ENCODE measurements around the gene FAHD1. TPM values are rescaled to one million over a fixed set of nuclear protein-coding genes. Genes with fewer than 3 reads are reported as not detected.

FAHD1 gene
- polyA plus RNA-seq, 1 donor from 2014 or later: 73.5 TPM

DNA sequence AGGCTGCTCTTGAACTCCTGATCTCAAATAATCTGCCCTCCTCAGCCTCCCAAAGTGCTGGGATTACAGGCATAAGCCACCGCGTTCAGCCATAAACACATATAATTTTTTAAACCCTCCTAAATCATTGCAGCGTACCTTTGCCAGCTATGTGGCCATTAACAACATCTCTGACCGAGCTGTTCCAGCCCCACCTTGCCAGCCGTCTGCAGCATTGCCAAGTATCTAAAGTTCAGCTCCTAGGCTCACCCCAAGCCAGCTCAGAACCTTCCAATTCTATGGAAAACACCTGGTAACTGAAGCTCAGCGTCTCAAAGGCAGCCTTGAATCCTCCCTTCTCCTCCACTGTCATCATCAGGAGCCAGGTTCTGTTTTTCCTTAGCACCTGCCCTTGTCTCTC is 50.1 kb downstream of the FAHD1 start:
- Histone ChIP-seq H4K20me1 (ENCODE audit: insufficient read depth) (no peaks in the 10 kb centered on the region), H3F3A (ENCODE audit: insufficient read depth, low read length, poor library complexity, severe bottlenecking) (no peaks in the 10 kb centered on the region), H3K79me2 (replicated peaks; ENCODE audit: insufficient read depth, low read length) (no peaks in the 10 kb centered on the region), H2AFZ (ENCODE audit: low read depth, low read length) (no peak overlapping the region), H3K4me2 (ENCODE audit: low read length) (no peak overlapping the region), H3K9me2 (ENCODE audit: insufficient read depth, low read length) (no peaks in the 10 kb centered on the region), H3K4me3 (ENCODE audit: low read length) (no peak overlapping the region), H3K27ac (ENCODE audit: low read length) (no peak overlapping the region), H3K27me3 (ENCODE audit: insufficient read depth, low read depth, low read length) (peaks cover 18% of the 10 kb centered on the region), H3K9me3 (ENCODE audit: low read length) (no peaks in the 10 kb centered on the region), H3K36me3 (ENCODE audit: insufficient read depth, low read length) (no peaks in the 10 kb centered on the region), H3K9ac (ENCODE audit: low read length) (peak overlapping the region; percentile 7)
- TF ChIP-seq EP300 (conservative IDR thresholded peaks at IDR 0.05; ENCODE audit: poor library complexity, severe bottlenecking) (no peak), MXI1 (conservative IDR thresholded peaks at IDR 0.05; ENCODE audit: poor library complexity, severe bottlenecking) (no peak), RAD21 (conservative IDR thresholded peaks at IDR 0.05) (no peak), POLR2AphosphoS5 (IDR thresholded peaks at IDR 0.05) (no peak), EZH2 (IDR thresholded peaks at IDR 0.05; ENCODE audit: borderline replicate concordance, insufficient read depth, low read length, poor library complexity, severe bottlenecking) (no peak), TAF1 (IDR thresholded peaks at IDR 0.05; ENCODE audit: low read depth) (no peak), SMC3 (conservative IDR thresholded peaks at IDR 0.05; ENCODE audit: poor library complexity) (no peak)
- TF ChIP-seq, protein P1, sequence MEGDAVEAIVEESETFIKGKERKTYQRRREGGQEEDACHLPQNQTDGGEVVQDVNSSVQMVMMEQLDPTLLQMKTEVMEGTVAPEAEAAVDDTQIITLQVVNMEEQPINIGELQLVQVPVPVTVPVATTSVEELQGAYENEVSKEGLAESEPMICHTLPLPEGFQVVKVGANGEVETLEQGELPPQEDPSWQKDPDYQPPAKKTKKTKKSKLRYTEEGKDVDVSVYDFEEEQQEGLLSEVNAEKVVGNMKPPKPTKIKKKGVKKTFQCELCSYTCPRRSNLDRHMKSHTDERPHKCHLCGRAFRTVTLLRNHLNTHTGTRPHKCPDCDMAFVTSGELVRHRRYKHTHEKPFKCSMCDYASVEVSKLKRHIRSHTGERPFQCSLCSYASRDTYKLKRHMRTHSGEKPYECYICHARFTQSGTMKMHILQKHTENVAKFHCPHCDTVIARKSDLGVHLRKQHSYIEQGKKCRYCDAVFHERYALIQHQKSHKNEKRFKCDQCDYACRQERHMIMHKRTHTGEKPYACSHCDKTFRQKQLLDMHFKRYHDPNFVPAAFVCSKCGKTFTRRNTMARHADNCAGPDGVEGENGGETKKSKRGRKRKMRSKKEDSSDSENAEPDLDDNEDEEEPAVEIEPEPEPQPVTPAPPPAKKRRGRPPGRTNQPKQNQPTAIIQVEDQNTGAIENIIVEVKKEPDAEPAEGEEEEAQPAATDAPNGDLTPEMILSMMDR (IDR thresholded peaks at IDR 0.05; ENCODE audit: poor library complexity, severe bottlenecking): no peak
- TF ChIP-seq, protein P2, sequence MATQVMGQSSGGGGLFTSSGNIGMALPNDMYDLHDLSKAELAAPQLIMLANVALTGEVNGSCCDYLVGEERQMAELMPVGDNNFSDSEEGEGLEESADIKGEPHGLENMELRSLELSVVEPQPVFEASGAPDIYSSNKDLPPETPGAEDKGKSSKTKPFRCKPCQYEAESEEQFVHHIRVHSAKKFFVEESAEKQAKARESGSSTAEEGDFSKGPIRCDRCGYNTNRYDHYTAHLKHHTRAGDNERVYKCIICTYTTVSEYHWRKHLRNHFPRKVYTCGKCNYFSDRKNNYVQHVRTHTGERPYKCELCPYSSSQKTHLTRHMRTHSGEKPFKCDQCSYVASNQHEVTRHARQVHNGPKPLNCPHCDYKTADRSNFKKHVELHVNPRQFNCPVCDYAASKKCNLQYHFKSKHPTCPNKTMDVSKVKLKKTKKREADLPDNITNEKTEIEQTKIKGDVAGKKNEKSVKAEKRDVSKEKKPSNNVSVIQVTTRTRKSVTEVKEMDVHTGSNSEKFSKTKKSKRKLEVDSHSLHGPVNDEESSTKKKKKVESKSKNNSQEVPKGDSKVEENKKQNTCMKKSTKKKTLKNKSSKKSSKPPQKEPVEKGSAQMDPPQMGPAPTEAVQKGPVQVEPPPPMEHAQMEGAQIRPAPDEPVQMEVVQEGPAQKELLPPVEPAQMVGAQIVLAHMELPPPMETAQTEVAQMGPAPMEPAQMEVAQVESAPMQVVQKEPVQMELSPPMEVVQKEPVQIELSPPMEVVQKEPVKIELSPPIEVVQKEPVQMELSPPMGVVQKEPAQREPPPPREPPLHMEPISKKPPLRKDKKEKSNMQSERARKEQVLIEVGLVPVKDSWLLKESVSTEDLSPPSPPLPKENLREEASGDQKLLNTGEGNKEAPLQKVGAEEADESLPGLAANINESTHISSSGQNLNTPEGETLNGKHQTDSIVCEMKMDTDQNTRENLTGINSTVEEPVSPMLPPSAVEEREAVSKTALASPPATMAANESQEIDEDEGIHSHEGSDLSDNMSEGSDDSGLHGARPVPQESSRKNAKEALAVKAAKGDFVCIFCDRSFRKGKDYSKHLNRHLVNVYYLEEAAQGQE (IDR thresholded peaks at IDR 0.05; ENCODE audit: borderline replicate concordance): no peak

DNA sequence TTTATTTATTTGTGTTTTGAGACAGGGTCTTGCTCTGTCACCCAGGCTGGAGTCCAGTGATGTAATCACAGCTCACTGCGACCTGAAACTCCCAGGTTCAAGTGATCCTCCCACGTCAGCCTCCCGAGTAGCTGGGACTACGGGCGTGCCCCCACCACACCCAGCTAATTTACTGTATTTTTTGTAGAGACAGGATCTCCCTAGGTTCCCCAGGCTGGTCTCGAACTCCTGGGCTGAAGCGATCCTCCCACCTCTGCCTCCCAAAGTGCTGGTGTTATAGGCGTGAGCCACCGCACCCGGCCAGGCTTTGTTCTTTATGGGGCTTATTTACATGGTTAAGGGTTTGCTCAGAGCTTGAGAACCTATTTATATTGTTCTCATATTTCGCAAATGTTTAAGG is 50.8 kb downstream of the FAHD1 start:
- Histone ChIP-seq H3K9me2 (ENCODE audit: insufficient read depth, low read length) (no peaks in the 10 kb centered on the region), H3K27ac (ENCODE audit: low read length) (no peak overlapping the region), H3K36me3 (ENCODE audit: insufficient read depth, low read length) (no peaks in the 10 kb centered on the region), H3K79me2 (replicated peaks; ENCODE audit: insufficient read depth, low read length) (no peaks in the 10 kb centered on the region), H3K9me3 (ENCODE audit: low read length) (no peaks in the 10 kb centered on the region), H4K20me1 (ENCODE audit: insufficient read depth) (no peaks in the 10 kb centered on the region), H3F3A (ENCODE audit: insufficient read depth, low read length, poor library complexity, severe bottlenecking) (no peaks in the 10 kb centered on the region), H2AFZ (ENCODE audit: low read depth, low read length) (no peak overlapping the region), H3K9ac (ENCODE audit: low read length) (no peak overlapping the region), H3K4me3 (ENCODE audit: low read length) (no peak overlapping the region), H3K27me3 (ENCODE audit: insufficient read depth, low read depth, low read length) (peaks cover 10% of the 10 kb centered on the region), H3K4me2 (ENCODE audit: low read length) (no peak overlapping the region)
- TF ChIP-seq POLR2AphosphoS5 (IDR thresholded peaks at IDR 0.05) (no peak), EP300 (conservative IDR thresholded peaks at IDR 0.05; ENCODE audit: poor library complexity, severe bottlenecking) (no peak), RAD21 (conservative IDR thresholded peaks at IDR 0.05) (no peak), EZH2 (IDR thresholded peaks at IDR 0.05; ENCODE audit: borderline replicate concordance, insufficient read depth, low read length, poor library complexity, severe bottlenecking) (no peak), MXI1 (conservative IDR thresholded peaks at IDR 0.05; ENCODE audit: poor library complexity, severe bottlenecking) (no peak), SMC3 (conservative IDR thresholded peaks at IDR 0.05; ENCODE audit: poor library complexity) (no peak)
- TF ChIP-seq, protein P1 (IDR thresholded peaks at IDR 0.05; ENCODE audit: poor library complexity, severe bottlenecking): no peak
- TF ChIP-seq, protein P2 (IDR thresholded peaks at IDR 0.05; ENCODE audit: borderline replicate concordance): no peak

All from neural cell (in vitro differentiated cells).